Kasumi-1 (cell line): ENCODE measurements around the gene DRD2.
"Not testable (repeated sequence)": the region's sequence is repeated elsewhere in the genome, so short reads cannot be mapped to it uniquely, and the experiment has no call there.

Experiments
- DNase-seq, 2 experiments: peaks; one replicate each; lab custom pipeline; 2025; lab: John Stamatoyannopoulos, UW

The DRD2 gene

DNA sequence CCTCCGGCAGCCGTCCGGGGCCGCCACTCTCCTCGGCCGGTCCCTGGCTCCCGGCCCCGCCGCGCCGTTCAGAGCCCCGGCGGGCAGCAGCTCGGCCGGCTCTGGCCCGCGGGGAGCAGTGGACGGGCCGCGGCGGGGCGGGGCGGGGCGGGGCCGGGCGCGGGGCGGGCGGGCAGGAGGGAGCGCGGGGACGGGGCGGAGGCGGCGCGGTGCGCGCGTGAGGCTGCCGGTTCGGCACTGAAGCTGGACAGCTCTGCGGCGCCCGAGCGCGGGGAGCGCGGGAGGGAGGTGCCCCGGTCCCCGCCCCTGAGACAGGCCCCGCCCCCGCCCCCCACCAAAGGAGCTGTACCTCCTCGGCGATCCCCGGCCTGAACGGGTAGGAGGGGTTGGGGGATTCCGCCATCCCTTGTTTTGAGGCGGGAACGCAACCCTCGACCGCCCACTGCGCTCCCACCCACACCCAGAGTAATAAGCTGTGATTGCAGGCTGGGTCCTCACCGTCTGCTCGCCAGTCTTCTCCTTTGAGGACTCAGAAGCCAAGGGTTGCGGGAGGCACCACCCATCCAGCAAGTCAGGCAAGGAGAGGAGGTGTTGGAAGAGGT, at the start of gene DRD2:
Gene DRD2 (minus strand): TSS at position 239 of the 602 bp plus-strand sequence. CDS start 50,747 bp downstream, outside the sequence.
- DNase-seq: no peak

- DNase-seq: not testable (repeated sequence)
These were observed 48.7 kb upstream of the DRD2 start for GRCh38 chr11:113523906-113524305.

DNA sequence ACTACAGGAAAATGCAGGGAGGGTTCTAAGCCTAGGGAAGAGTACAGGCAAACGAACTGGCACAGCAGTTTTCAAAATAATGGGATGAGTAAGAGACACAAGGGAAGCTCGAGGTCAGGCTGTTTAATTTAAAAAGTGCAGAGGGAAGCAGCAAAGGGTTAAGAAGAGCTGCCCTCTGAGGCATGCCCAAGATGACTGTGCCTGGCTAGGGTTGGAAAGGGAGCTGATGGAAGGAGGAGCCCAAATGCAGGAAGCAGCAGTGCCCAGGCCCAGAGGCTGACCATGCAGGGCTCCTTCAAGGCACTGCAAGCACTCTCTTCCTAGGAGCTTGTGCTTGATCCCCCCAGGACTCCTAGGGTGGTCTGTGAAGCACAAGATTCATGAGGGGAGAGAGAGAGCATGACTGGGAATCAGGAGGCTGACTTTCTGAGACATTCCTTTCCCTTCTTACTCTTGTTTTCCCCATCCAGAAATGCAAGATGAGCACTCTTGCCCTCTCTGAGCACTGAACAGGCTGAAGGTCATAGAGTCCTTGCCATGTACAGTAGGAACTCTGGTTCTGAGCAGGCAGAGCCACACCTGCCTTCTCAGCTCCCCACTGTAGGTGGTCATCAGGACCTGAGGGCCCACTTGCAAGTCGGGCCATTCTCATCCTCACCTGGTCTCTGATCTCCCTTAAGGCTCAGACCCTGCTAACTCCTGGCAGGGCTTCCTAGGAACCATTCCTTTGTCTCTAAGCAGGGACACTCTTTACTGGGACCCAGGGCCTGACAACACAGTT, 46.7 kb upstream of the DRD2 start:
- no peak for DNase-seq

DNA sequence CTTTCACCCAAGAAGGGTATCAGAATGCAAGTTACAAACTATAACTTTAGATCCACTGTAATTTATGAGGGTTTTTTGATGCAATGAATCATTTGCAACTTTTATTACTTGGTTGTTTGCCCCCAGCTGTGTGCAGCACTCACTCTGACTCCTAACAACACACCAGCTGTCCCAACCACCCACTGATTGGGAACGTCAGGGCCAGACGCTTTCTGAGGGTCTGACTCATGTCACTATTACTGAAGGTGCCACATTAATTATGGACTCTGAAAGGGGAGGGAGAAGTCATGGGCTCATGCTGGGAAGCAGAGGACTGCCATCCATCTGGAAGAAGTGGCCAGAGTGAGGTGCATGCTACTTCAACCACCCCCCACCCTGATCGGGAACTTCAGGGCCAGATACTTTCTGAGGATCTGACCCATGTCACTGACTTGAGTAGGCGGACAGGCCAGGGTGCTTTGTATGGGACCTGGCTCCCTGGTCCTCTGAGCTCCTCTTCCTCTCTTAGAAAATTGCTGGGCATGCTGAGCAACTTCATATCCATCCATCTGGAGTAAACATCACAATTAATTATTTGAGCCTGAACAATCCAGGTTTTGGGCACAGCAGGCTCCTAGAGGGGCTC, 44.9 kb upstream of the DRD2 start:
- DNase-seq: no peak

DNA sequence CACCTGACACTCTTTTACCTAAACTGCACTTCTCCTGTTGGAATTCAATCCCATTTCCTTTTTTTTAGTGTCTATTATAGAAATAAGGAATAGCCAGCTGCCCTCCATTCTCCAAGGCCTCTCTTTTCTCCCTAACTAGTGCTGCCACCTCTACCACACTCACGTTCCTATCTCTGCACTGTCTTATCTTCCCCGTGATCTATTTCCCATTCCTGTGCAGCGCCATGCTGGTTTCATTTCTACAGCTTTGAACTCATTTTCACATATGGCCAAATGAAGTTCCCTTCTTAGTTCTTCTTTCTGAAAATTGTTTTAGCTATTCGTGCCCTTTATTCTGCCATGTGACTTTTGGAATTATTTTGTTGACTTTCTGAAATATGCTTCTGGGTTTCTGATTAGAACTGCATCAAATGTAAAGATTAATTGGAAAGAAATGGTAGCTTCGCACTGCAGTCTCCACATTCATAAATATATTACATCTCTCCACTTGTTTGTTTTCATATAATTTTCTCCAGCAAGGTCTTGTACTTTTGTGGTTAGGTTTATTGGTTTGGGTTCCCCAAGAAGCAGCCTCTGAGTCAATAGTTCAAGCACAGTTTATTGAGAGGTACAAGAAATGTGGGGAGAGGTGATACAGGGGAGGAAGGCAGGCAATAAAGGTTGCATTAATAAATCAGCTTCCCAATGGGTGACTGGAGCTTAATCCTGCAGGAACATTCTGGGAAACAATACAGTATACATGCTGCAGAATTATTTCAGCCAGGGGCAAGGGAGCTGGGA, 43.7 kb upstream of the DRD2 start:
- no peak for DNase-seq

- DNase-seq: no peak
These were observed 42.2 kb upstream of the DRD2 start for GRCh38 chr11:113517361-113517760.

- no peak for DNase-seq
These were observed 39.7 kb upstream of the DRD2 start for GRCh38 chr11:113514856-113515255.

DNA sequence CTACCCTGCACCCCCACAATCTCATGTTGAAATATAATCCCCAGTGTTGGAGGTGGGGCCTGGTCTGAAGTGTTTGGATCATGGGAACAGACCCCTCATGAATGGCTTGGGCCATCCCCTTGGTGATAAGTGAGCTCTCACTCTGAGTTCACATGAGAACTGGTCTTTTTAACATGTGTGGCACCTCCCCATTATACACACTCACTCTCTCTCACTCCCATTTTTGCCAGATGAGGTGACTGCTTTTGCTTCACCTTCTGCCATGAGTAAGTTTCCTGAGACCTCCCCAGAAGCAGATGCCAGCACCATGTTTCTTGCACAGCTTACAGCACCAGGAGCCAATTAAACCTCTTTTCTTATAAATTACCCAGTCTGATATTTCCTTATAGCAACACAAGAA, 32.1 kb upstream of the DRD2 start:
- DNase-seq: no peak

GRCh38 chr11:113506893-113507292, 31.7 kb upstream of the DRD2 start:
- DNase-seq: no peak

DNA sequence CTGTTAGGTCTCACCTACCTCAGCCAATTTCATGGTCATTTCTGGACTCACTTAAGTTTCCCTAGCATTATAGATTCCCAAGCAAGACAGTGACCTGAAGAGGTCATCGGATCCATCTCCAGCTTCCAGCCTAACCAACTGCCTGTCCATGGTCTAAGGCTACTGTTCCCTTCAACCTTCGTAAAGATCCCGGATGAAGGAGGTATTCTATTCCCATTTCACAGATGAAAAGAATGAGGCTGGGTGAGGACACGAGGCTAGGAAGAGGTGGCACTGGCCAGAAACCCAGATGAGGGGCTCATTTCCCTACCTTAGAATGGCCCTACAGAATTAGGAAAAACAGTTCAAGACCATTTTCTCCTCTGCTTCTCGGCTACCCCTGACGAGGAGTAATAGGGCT, 31.3 kb upstream of the DRD2 start:
- DNase-seq: no peak

DNA sequence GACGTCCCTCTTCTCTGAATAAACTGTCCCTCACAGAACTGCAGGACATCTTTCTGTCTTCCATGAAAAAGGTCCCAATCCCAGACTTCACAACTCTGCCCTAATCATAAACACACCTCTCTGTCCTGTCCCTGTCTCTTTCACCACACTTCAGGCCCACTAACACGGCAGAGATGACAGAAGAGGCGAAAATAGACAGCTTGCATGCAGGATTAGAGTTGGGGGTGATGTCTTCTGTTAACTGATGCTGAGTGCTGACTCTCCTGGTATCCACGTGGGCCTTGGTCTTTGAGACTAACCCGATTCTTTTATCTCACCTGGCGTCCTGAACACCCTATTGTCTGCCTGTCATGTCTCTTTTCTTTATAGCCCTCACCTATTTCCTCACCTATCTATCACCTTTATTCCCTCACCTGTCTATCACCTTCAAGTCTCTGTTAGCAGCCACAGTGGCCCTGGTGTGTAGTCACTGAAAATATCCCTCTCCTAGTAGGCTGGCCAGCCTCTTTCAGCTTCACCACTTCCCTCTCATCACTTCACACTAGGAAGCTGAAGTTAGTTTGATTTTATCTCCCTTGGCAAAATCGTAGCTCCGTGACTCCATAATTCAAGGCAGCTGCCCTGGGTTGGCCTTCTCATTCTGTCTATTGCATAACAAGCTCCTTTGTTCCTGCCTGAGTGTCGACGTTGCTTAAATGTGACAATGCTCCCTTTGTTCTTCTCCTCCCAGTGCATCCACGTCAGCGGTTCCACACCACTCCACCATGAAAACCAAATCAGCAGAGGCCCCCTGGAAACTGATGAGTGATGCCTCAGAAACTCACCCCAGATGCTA, 30.6 kb upstream of the DRD2 start:
- DNase-seq: no peak

DNA sequence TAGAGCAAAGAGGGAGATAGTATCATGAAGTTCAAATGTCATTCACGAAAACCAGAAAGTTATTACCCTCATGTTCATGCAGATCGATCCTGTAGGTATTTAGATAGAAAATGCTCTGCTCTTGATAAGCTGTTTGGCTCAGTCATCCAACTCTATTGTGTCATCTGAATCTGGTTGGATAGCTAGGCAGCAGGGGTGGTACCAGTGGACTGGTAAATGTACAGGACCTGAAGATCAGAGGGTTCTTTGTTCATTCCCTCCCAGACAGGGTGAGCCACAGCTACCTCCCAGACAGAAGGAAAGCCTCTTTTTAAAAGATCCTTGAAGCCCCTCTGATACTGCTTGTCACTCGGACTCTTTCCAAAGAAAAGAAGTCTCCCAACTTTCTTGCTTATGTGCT, 29.8 kb upstream of the DRD2 start:
- DNase-seq: no peak

DNA sequence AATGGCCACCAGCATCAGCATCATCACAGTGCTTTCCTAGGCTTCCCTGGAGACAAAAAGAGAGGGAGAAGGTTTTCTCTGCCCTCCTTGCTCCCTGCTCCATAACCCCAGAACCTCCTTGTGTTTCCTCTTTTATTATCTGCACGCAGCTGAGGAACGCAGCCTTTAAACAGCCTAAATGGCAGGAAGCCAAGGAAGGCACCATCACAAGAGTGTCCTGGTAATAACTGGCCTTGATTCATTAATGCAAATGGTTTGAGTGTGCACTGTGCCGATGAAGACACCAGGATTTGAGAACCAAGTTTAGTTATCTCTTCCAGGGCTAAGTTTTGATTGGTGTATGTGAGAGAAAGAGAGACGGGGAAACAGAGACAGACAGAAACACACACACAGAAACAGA, 29.4 kb upstream of the DRD2 start:
- no peak for DNase-seq

DNA sequence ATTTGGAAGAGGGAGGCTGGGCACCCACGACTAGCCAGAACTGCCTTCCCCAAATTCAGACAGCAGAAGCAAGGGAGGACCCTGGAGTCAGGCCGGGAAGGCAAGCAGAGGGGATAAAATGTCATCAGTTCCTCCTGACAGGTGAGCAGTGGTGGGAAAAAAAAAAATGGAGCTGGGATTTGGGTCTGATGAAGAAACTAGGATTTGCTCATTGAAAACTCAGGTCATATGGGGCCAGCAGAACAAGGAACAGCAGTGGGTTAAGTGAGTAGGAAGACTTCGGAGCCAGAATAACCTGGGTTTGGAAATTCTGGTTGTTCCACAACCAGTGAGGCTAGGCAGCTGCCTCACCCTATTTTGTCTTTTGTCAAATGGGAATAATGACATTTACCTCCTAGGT, 28.9 kb upstream of the DRD2 start:
- DNase-seq: no peak

- no peak for DNase-seq
These were observed 22.1 kb upstream of the DRD2 start for GRCh38 chr11:113497066-113497910.

- no peak for DNase-seq
These were observed 20.9 kb upstream of the DRD2 start for GRCh38 chr11:113496026-113496651.

DNA sequence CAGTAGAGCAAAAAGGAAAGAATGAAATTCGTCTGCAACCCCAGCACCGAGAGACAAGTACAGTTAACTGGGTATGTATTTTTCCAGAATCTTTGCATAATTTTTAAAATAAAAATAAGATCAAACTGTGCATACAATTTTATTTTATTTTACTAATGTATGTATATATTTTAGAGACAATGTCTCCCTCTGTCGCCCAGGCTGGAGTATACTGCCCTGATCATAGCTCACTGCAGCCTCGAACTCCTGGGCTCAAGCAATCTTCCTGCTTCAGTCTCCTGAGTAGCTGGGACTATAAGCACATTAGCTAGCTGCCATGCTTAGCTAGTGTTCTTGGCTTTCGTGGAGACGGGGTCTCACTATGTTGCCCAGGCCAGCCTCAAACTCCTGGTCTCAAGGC, 18.8 kb upstream of the DRD2 start:
- DNase-seq: no peak

- no peak for DNase-seq
These were observed 18.0 kb upstream of the DRD2 start for GRCh38 chr11:113493206-113493605.

- no peak for DNase-seq
These were observed 13.7 kb upstream of the DRD2 start for GRCh38 chr11:113488931-113489351.

DNA sequence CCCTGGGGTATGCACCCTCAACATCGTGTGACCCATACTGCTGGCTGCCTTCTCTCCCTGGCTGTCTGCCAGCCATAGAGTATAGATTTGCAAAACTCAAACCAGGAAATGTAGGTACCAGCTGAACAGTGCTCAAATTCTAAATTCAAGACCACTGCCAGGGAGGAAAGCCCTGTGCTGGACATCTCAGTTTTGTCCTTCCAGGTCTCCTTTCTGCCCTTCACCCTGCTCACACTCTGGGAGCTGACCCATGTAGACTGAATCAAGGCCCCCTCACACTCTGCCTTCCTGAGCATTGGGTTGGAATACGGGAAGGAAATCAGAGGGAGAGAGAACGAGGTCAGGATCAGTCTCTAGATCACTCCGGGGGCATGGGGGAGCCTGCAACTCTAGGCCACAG, 12.4 kb upstream of the DRD2 start:
- no peak for DNase-seq
